WERI-Rb-1 (cell line): ENCODE results near the gene EIF2AK2.
"Not testable (repeated sequence)": the region's sequence is repeated elsewhere in the genome, so short reads cannot be mapped to it uniquely, and the experiment has no call there.

Experiments used
- DNase-seq: peaks from one replicate; pipeline ENCODE4 v3.0.0-alpha.2; 2020
- H3K27ac ChIP-seq: fragments of 250-450 bp; sonication (Bioruptor Pico); 2 replicates; pipeline ENCODE4 v1.5.1; 2020; ENCODE audit warnings: mild to moderate bottlenecking, moderate library complexity
- H3K27me3 ChIP-seq: fragments of 250-450 bp; sonication (Bioruptor Pico); 2 replicates; pipeline ENCODE4 v1.5.1; 2021; ENCODE audit warnings: mild to moderate bottlenecking, low read depth, moderate library complexity; ENCODE audit not compliant: insufficient read depth, severe bottlenecking
- H3K36me3 ChIP-seq: fragments of 250-450 bp; sonication (Bioruptor Pico); 2 replicates; pipeline ENCODE4 v1.5.1; 2020; ENCODE audit warnings: mild to moderate bottlenecking, moderate library complexity
- H3K4me3 ChIP-seq: 2 replicates; pipeline ENCODE4 v1.5.1; 2011; ENCODE audit warnings: low read depth, mild to moderate bottlenecking, control low read depth, low read length
- H3K9me3 ChIP-seq: fragments of 250-450 bp; sonication (Bioruptor Pico); 2 replicates; pipeline ENCODE4 v1.5.1; 2021; ENCODE audit warnings: mild to moderate bottlenecking, moderate library complexity; ENCODE audit not compliant: severe bottlenecking
- TF ChIP-seq, protein P1 (sequence below): IDR thresholded peaks from 2 replicates; pipeline ENCODE4 v1.5.1; 2011; ENCODE audit warnings: low read depth, mild to moderate bottlenecking, control low read depth, inconsistent platforms, low read length

Gene EIF2AK2

GRCh38 chr2:37198681-37199065 is 41.9 kb upstream of the EIF2AK2 start:
- no peak overlapping the region for H3K27ac ChIP-seq

GRCh38 chr2:37196320-37197195 is 39.8 kb upstream of the EIF2AK2 start, which contains the start of gene CEBPZOS:
Gene CEBPZOS, plus strand, starts transcription at chr2:37196496. Its CDS starts 3,209 bp downstream, at chr2:37199705.
- Histone ChIP-seq H3K27me3 (no peaks in the 10 kb centered on the region), H3K4me3 (peak within 1 kb of the TSS; percentile 91), H3K9me3 (no peaks in the 10 kb centered on the region), H3K36me3 (peaks cover 28% of the 10 kb centered on the region), H3K27ac (peak within 1 kb of the TSS; percentile 83)
- TF ChIP-seq, protein P1, sequence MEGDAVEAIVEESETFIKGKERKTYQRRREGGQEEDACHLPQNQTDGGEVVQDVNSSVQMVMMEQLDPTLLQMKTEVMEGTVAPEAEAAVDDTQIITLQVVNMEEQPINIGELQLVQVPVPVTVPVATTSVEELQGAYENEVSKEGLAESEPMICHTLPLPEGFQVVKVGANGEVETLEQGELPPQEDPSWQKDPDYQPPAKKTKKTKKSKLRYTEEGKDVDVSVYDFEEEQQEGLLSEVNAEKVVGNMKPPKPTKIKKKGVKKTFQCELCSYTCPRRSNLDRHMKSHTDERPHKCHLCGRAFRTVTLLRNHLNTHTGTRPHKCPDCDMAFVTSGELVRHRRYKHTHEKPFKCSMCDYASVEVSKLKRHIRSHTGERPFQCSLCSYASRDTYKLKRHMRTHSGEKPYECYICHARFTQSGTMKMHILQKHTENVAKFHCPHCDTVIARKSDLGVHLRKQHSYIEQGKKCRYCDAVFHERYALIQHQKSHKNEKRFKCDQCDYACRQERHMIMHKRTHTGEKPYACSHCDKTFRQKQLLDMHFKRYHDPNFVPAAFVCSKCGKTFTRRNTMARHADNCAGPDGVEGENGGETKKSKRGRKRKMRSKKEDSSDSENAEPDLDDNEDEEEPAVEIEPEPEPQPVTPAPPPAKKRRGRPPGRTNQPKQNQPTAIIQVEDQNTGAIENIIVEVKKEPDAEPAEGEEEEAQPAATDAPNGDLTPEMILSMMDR: no peak
- DNase-seq: peak; percentile 90

More at GRCh38 chr2:37198681-37199065, 41.9 kb upstream of the EIF2AK2 start:
- no peak overlapping the region for H3K4me3 ChIP-seq
- TF ChIP-seq, protein P1: no peak
- no peaks in the 10 kb centered on the region for H3K27me3 ChIP-seq
- peaks cover 49% of the 10 kb centered on the region for H3K36me3 ChIP-seq
- DNase-seq: no peak
- peaks cover 3% of the 10 kb centered on the region for H3K9me3 ChIP-seq

- H3K36me3 ChIP-seq: peaks cover 21% of the 10 kb centered on the region
- not testable (repeated sequence) for H3K27me3 ChIP-seq, DNase-seq, H3K9me3 ChIP-seq
- H3K27ac ChIP-seq: peak overlapping the region; percentile 83
- H3K4me3 ChIP-seq: peak overlapping the region; percentile 91
Observed at GRCh38 chr2:37195862-37196319, 39.1 kb upstream of the EIF2AK2 start.

DNA sequence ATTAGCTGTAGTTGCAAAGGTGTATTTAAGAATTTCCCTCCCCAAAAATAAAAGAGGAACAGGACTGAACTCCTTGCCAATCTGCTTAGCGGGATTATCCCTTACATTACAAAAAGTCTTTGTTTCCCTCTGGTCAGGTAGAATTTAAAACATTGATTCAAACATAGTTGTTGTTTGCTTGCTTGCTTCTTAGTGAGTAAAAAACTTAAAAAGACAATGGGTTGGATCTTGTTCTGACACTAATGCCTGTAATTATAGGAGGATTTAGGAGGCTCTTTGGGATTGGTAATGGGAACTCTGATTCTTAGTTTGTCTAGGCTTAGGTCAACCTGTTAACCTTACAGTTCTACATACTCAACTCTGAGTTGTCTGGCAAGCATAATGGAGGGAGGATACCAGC is 35.8 kb upstream of the EIF2AK2 start:
- Histone ChIP-seq H3K9me3 (no peaks in the 10 kb centered on the region), H3K36me3 (no peaks in the 10 kb centered on the region), H3K27me3 (no peaks in the 10 kb centered on the region), H3K27ac (no peak overlapping the region), H3K4me3 (no peak overlapping the region)
- DNase-seq: no peak
- TF ChIP-seq, protein P1: no peak

DNA sequence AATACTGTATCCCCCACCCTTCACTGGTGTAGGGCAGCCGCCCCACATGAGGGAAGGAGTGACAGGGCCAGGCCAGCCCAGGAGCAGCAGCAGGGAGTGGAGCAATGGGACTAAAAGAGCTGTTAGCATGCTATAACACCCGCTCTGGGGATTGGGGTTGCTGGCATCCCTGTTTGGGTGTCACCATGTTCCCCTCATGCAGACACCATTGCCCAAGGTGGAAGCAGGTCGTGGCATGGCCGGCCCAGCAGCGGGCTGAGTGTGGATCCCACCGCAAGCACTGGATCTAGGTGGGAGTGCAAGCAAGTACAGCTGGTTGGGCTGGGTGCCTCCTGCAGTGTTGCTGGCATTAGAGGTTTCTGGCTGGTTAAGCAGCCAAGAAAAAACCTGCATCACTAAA is 35.0 kb upstream of the EIF2AK2 start:
- H3K9me3 ChIP-seq: no peaks in the 10 kb centered on the region
- no peaks in the 10 kb centered on the region for H3K36me3 ChIP-seq
- TF ChIP-seq, protein P1: no peak
- no peak overlapping the region for H3K4me3 ChIP-seq
- DNase-seq: no peak
- no peaks in the 10 kb centered on the region for H3K27me3 ChIP-seq
- H3K27ac ChIP-seq: no peak overlapping the region

DNA sequence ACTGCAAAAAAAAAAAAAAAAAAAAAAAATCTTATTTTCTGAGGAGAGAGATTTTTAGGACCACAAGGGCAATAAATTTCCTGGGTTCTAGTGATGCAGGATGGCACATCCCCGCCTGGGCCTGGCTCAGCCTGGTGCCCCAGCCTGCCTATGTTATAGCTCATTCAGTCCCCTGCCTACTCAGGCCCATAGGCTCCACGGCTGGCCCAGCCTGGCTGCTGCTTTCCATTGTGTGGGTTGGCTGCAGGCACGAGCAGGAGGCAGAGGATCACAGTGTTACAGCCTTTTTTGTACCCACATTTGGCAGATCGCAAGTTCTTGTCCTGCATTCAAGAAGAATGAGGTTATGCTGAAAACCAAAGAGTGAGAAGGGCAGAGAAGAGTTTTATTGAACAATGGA is 34.5 kb upstream of the EIF2AK2 start:
- H3K27ac ChIP-seq: no peak overlapping the region
- no peaks in the 10 kb centered on the region for H3K9me3 ChIP-seq

More for the DNA sequence above, 34.5 kb upstream of the EIF2AK2 start:
- DNase-seq: no peak
- Histone ChIP-seq H3K36me3 (no peaks in the 10 kb centered on the region), H3K27me3 (no peaks in the 10 kb centered on the region), H3K4me3 (no peak overlapping the region)
- TF ChIP-seq, protein P1: no peak
